ENCODE measurements around the gene IFITM5. TPM values are rescaled to one million over a fixed set of nuclear protein-coding genes. Genes with fewer than 3 reads are reported as not detected.

IFITM5 gene
- total RNA-seq, 1 experiment from 2014 or later: not detected

GRCh38 chr11:272931-273198 is 26.5 kb downstream of the IFITM5 start:
- no peak overlapping the region for H4K5ac ChIP-seq (ENCODE audit: insufficient read length, low read depth, low read length)
- H3K4ac ChIP-seq (ENCODE audit: low read depth, low read length): no peak overlapping the region
- no peak overlapping the region for H2BK5ac ChIP-seq (ENCODE audit: insufficient read length, low read length)
- no peak overlapping the region for H3T11ph ChIP-seq (ENCODE audit: low read length)
- H3K9me3 ChIP-seq (ENCODE audit: control insufficient read depth, low read depth, low read length): no peaks in the 10 kb centered on the region
- H3K4me3 Mint-ChIP-seq: no peak overlapping the region
- H2AFZ ChIP-seq (ENCODE audit: low read length): no peak overlapping the region
- peaks cover 11% of the 10 kb centered on the region for H3K27me3 Mint-ChIP-seq (ENCODE audit: low read depth)
- no peaks in the 10 kb centered on the region for H3K23me2 ChIP-seq (ENCODE audit: insufficient read length, low read depth, low read length, poor library complexity, severe bottlenecking)
- no peaks in the 10 kb centered on the region for H4K20me1 ChIP-seq (ENCODE audit: control insufficient read depth, insufficient read depth, insufficient read length)
- H3K23ac ChIP-seq (ENCODE audit: insufficient read length, low read depth, low read length): no peak overlapping the region
- H3K56ac ChIP-seq (ENCODE audit: insufficient read length, low read depth, low read length): no peak overlapping the region
- no peak for DNase-seq
- no peak overlapping the region for H3K27ac ChIP-seq (ENCODE audit: insufficient read length, low read depth, low read length)
- no peak overlapping the region for H2BK12ac ChIP-seq (ENCODE audit: insufficient read length, low read depth, low read length)
- H3K27me3 ChIP-seq (ENCODE audit: insufficient read depth, low read length): no peaks in the 10 kb centered on the region
- no peak overlapping the region for H3K14ac ChIP-seq (ENCODE audit: insufficient read depth, low read length)
- H4K91ac ChIP-seq (ENCODE audit: insufficient read length, low read depth, low read length): no peak overlapping the region
- H3K27ac Mint-ChIP-seq: peak overlapping the region in 1 of 3 experiments; percentile 48; a peak in 1 of 7 replicates
- WGBS (ENCODE audit: extremely low coverage, insufficient read length, low lambda C conversion rate): no CpG with 5 or more reads among the region's 6 CpGs
- H2BK15ac ChIP-seq (ENCODE audit: low read depth, low read length): no peak overlapping the region
- H3K18ac ChIP-seq (ENCODE audit: insufficient read length, low read depth, low read length): no peak overlapping the region
- H3K4me1 ChIP-seq (ENCODE audit: insufficient read depth, low read length): peaks cover 6% of the 10 kb centered on the region
- no peak for TF ChIP-seq CTCF (conservative IDR thresholded peaks at IDR 0.05)
- H2BK20ac ChIP-seq (ENCODE audit: low read depth, low read length, poor library complexity, severe bottlenecking): no peak overlapping the region
- H3K36me3 Mint-ChIP-seq (ENCODE audit: insufficient read depth in 1 of 3, low read depth in 3 of 3): no peaks in the 10 kb centered on the region; a peak in 1 of 7 replicates
- H3K79me1 ChIP-seq (ENCODE audit: insufficient read depth, low read depth, low read length, poor library complexity, severe bottlenecking): no peaks in the 10 kb centered on the region
- peaks cover 3 to 5% of the 10 kb centered on the region in 2 experiments; a peak in 3 of 5 replicates for H3K9me3 Mint-ChIP-seq
- H2AK5ac ChIP-seq (ENCODE audit: insufficient read length, low read length): no peak overlapping the region
- no peak overlapping the region for H2BK120ac ChIP-seq (ENCODE audit: low read depth, low read length, poor library complexity, severe bottlenecking)
- H3K9ac ChIP-seq (ENCODE audit: extremely low read depth, insufficient read length, low read length): no peak overlapping the region
- peaks cover 36 to 42% of the 10 kb centered on the region in 2 experiments for H3K4me1 Mint-ChIP-seq
- no peak overlapping the region for H4K8ac ChIP-seq (replicated peaks; ENCODE audit: insufficient read length, low read depth, low read length)
- H3K79me2 ChIP-seq (ENCODE audit: insufficient read depth, low read length): no peaks in the 10 kb centered on the region
- H3K4me2 ChIP-seq (ENCODE audit: insufficient read depth, insufficient read length, low read length): no peak overlapping the region
